WTC11 (cell line): ENCODE measurements around the gene HSPA4. TPM values are rescaled to one million over a fixed set of nuclear protein-coding genes. Genes with fewer than 3 reads are reported as not detected.

Experiments used
- ATAC-seq: fragments of 200-7000 bp; cut with Tn5 transposase; 2 replicates; pipeline ENCODE4 v1.10.0; 2021; ENCODE audit warnings: mild to moderate bottlenecking, moderate library complexity
- CTCF ChIA-PET: fragments of 300-600 bp; sonication (Branson Sonifier 250); formaldehyde crosslinking; loops from one replicate; lab custom pipeline; 2021; ENCODE audit warnings: antibody characterized with exemption; lab: Charles Lee
- POLR2A ChIA-PET: fragments of 350-600 bp; sonication (Branson Sonifier 250); formaldehyde crosslinking; loops from one replicate; lab custom pipeline; 2021; ENCODE audit warnings: antibody characterized with exemption; lab: Charles Lee
- DNase-seq: peaks from one replicate; pipeline ENCODE4 v3.0.0; 2021; ENCODE audit warnings: low spot score
- H3K27ac Mint-ChIP-seq: 2 replicates; pipeline ENCODE4 v1.8.0; 2021; ENCODE audit warnings: mixed read lengths
- H3K27me3 Mint-ChIP-seq: 2 replicates; pipeline ENCODE4 v1.8.0; 2021; ENCODE audit warnings: low read depth, mild to moderate bottlenecking, moderate library complexity, mixed read lengths
- H3K36me3 Mint-ChIP-seq: 2 replicates; pipeline ENCODE4 v1.8.0; 2021; ENCODE audit warnings: mixed read lengths
- H3K4me1 Mint-ChIP-seq: 2 replicates; pipeline ENCODE4 v1.8.0; 2022; ENCODE audit warnings: mixed read lengths
- H3K4me3 Mint-ChIP-seq: 2 replicates; pipeline ENCODE4 v1.8.0; 2021; ENCODE audit warnings: mild to moderate bottlenecking, moderate library complexity, mixed read lengths
- H3K9me3 Mint-ChIP-seq: 2 replicates; pipeline ENCODE4 v1.8.0; 2021; ENCODE audit warnings: mixed read lengths
- CTCF ChIP-seq: fragments of 200-600 bp; IDR thresholded peaks from 2 replicates; pipeline ENCODE4 v1.8.0; 2022; ENCODE audit warnings: antibody characterized with exemption
- E2F4 ChIP-seq: sonication (generic); formaldehyde crosslinking; IDR thresholded peaks from 2 replicates; pipeline ENCODE4 v1.8.1; 2022; ENCODE audit warnings: low read depth, mild to moderate bottlenecking, moderate library complexity, missing genetic modification reagents, borderline replicate concordance
- FOXP4 ChIP-seq: sonication (generic); formaldehyde crosslinking; IDR thresholded peaks from 2 replicates; pipeline ENCODE4 v1.8.0; 2022; ENCODE audit warnings: mild to moderate bottlenecking, missing genetic modification reagents
- GABPB1 ChIP-seq: sonication (generic); formaldehyde crosslinking; IDR thresholded peaks from 2 replicates; pipeline ENCODE4 v1.8.1; 2023; ENCODE audit warnings: mild to moderate bottlenecking, missing genetic modification reagents
- HMGA2 ChIP-seq: fragments of 250-450 bp; sonication (Bioruptor Pico); IDR thresholded peaks from 2 replicates; pipeline ENCODE4 v1.4.0; 2021; ENCODE audit warnings: mild to moderate bottlenecking, moderate library complexity
- HMGXB4 ChIP-seq: sonication (generic); formaldehyde crosslinking; IDR thresholded peaks from 2 replicates; pipeline ENCODE4 v1.8.1; 2023; ENCODE audit warnings: mild to moderate bottlenecking, moderate library complexity, missing genetic modification reagents
- IRF1 ChIP-seq: sonication (generic); formaldehyde crosslinking; IDR thresholded peaks from 2 replicates; pipeline ENCODE4 v1.8.0; 2023; ENCODE audit warnings: missing genetic modification reagents
- KAT7 ChIP-seq: sonication (generic); formaldehyde crosslinking; IDR thresholded peaks from 2 replicates; pipeline ENCODE4 v1.8.1; 2023; ENCODE audit warnings: missing genetic modification reagents, mild to moderate bottlenecking, borderline replicate concordance
- MYBL2 ChIP-seq: sonication (generic); formaldehyde crosslinking; IDR thresholded peaks from 2 replicates; pipeline ENCODE4 v1.8.1; 2023; ENCODE audit warnings: mild to moderate bottlenecking, moderate library complexity, missing genetic modification reagents
- NR1H2 ChIP-seq: sonication (generic); formaldehyde crosslinking; IDR thresholded peaks from 2 replicates; pipeline ENCODE4 v1.9.0; 2021; ENCODE audit warnings: mild to moderate bottlenecking, moderate library complexity, missing genetic modification reagents
- OVOL2 ChIP-seq: fragments of 250-450 bp; sonication (Bioruptor Pico); IDR thresholded peaks from 2 replicates; pipeline ENCODE4 v1.9.0; 2021; ENCODE audit warnings: mild to moderate bottlenecking, borderline replicate concordance
- PRRX2 ChIP-seq: fragments of 250-450 bp; sonication (Bioruptor Pico); IDR thresholded peaks from 2 replicates; pipeline ENCODE4 v1.8.0; 2021; ENCODE audit warnings: mild to moderate bottlenecking
- SOX15 ChIP-seq: fragments of 250-450 bp; sonication (Bioruptor Pico); IDR thresholded peaks from 2 replicates; pipeline ENCODE4 v1.9.0; 2021; ENCODE audit warnings: mild to moderate bottlenecking
- ZNF396 ChIP-seq: fragments of 250-450 bp; sonication (Bioruptor Pico); IDR thresholded peaks from 2 replicates; pipeline ENCODE4 v1.8.0; 2021; ENCODE audit warnings: mild to moderate bottlenecking, moderate library complexity, borderline replicate concordance
- ZNF512 ChIP-seq: sonication (generic); formaldehyde crosslinking; IDR thresholded peaks from 2 replicates; pipeline ENCODE4 v1.8.1; 2022; ENCODE audit warnings: missing genetic modification reagents, borderline replicate concordance
- total RNA-seq: library from RNA; stranded (reverse); gene quantifications from 3 replicates; pipeline ENCODE4 v1.2.3, GENCODE V29; 2021

The HSPA4 gene
- total RNA-seq, 1 experiment from 2014 or later: 363 TPM

GRCh38 chr5:133149345-133149744 lies 97.5 kb downstream of the HSPA4 start (continued):
- TF ChIP-seq E2F4 (CRISPR knock-in tag) (no peak), ZNF396 (CRISPR knock-in tag) (no peak), IRF1 (CRISPR knock-in tag) (no peak), HMGXB4 (CRISPR knock-in tag) (no peak), CTCF (no peak)
- TF ChIP-seq, all 79 proteins: peak for 0

GRCh38 chr5:133150909-133151544 lies 99.2 kb downstream of the HSPA4 start:
- no peaks in the 10 kb centered on the region for H3K9me3 Mint-ChIP-seq
- DNase-seq (no peak), ATAC-seq (no peak)
- no peaks in the 10 kb centered on the region for H3K36me3 Mint-ChIP-seq
- H3K4me1 Mint-ChIP-seq: peaks cover 4% of the 10 kb centered on the region; the same call in 1 of the 2 replicates
- ChIA-PET CTCF (no interaction called here), POLR2A (interaction anchor here (0.7 kb wide), 1 partner anchor 30 kb away, joined by 5 read pairs; no protein-coding TSS in a partner anchor)
- H3K27ac Mint-ChIP-seq: no peak overlapping the region
- TF ChIP-seq PRRX2 (no peak), GABPB1 (CRISPR knock-in tag) (no peak), FOXP4 (no peak), HMGA2 (no peak), NR1H2 (CRISPR knock-in tag) (no peak), OVOL2 (CRISPR knock-in tag) (no peak), ZNF512 (CRISPR knock-in tag) (no peak), MYBL2 (CRISPR knock-in tag) (no peak), SOX15 (CRISPR knock-in tag) (no peak), KAT7 (CRISPR knock-in tag) (no peak)
- H3K4me3 Mint-ChIP-seq: no peak overlapping the region
- no peaks in the 10 kb centered on the region for H3K27me3 Mint-ChIP-seq
